Measurements from ENCODE around the gene UQCR10. TPM values are rescaled to one million over a fixed set of nuclear protein-coding genes. Genes with fewer than 3 reads are reported as not detected.

Gene UQCR10
- total RNA-seq, 1 donor from 2014 or later: 59.2 TPM

- H3K27me3 Mint-ChIP-seq (ENCODE audit: low read depth): no peaks in the 10 kb centered on the region
Observed at GRCh38 chr22:29804985-29805384, 37.8 kb downstream of the UQCR10 start.

DNA sequence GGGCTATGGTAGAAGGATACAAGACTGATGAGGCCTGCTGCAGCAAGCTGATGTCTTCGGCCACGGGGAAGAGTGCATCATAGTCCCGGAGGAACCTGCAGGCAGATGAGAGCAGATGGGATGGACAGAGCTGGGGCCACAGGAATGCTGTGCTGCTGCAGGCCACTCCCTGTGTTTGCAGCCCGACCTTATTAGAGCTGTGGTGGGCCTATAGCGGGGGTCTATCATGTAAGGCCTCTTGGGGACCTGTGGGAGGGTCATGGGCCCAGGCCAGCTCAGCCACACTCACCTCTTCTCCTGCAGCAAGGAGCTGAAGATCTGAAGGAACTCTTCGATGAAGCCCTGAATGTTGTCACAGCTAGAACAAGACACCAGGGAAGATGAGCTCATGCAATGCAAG, 39.0 kb downstream of the UQCR10 start:
- H3K36me3 Mint-ChIP-seq (ENCODE audit: low read depth): peaks cover 31% of the 10 kb centered on the region
- no peaks in the 10 kb centered on the region for H3K4me1 Mint-ChIP-seq (ENCODE audit: low read depth)
- no peaks in the 10 kb centered on the region for H3K27me3 Mint-ChIP-seq (ENCODE audit: low read depth)
- H3K9me3 Mint-ChIP-seq (ENCODE audit: low read depth): no peaks in the 10 kb centered on the region
- H3K4me3 Mint-ChIP-seq (ENCODE audit: unreplicated experiment): no peak overlapping the region
- no peak for DNase-seq (ENCODE audit: low spot score)
- H3K27ac Mint-ChIP-seq (ENCODE audit: unreplicated experiment): no peak overlapping the region
- TF ChIP-seq CTCF (IDR thresholded peaks at IDR 0.05): no peak

More at GRCh38 chr22:29804985-29805384, 37.8 kb downstream of the UQCR10 start:
- H3K36me3 Mint-ChIP-seq (ENCODE audit: low read depth): peaks cover 38% of the 10 kb centered on the region
- H3K4me3 Mint-ChIP-seq (ENCODE audit: unreplicated experiment): no peak overlapping the region
- H3K9me3 Mint-ChIP-seq (ENCODE audit: low read depth): no peaks in the 10 kb centered on the region
- H3K4me1 Mint-ChIP-seq (ENCODE audit: low read depth): no peaks in the 10 kb centered on the region
- no peak for TF ChIP-seq CTCF (IDR thresholded peaks at IDR 0.05)
- no peak for DNase-seq (ENCODE audit: low spot score)
- H3K27ac Mint-ChIP-seq (ENCODE audit: unreplicated experiment): no peak overlapping the region

DNA sequence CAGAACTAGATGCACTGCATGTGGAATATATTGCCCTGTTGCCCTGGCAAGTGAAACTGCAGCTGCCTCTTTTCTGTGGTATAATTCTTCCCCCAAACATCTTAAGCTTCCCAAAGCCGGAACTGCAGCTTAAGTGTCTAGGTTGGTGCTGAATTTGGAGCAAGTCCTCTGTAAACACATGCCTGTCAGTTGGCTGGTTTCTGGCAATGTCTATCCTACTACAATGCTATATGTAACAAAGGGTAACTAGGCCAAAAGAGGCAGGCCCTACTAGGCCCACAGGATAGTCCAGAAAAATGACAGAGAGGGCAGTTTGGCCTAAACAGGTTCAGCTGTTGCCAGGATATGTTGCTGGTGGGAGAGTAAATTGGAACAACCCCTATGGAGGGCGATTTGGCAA, 43.0 kb downstream of the UQCR10 start:
- Mint-ChIP-seq H3K36me3 (ENCODE audit: low read depth) (peaks cover 41% of the 10 kb centered on the region), H3K27me3 (ENCODE audit: low read depth) (no peaks in the 10 kb centered on the region), H3K27ac (ENCODE audit: unreplicated experiment) (no peak overlapping the region), H3K9me3 (ENCODE audit: low read depth) (no peaks in the 10 kb centered on the region), H3K4me3 (ENCODE audit: unreplicated experiment) (no peak overlapping the region), H3K4me1 (ENCODE audit: low read depth) (no peaks in the 10 kb centered on the region)
- TF ChIP-seq CTCF (IDR thresholded peaks at IDR 0.05): no peak
- no peak for DNase-seq (ENCODE audit: low spot score)

- Mint-ChIP-seq H3K36me3 (ENCODE audit: low read depth) (peaks cover 37% of the 10 kb centered on the region), H3K9me3 (ENCODE audit: low read depth) (no peaks in the 10 kb centered on the region), H3K27me3 (ENCODE audit: low read depth) (no peaks in the 10 kb centered on the region), H3K27ac (ENCODE audit: unreplicated experiment) (no peak overlapping the region), H3K4me1 (ENCODE audit: low read depth) (no peaks in the 10 kb centered on the region), H3K4me3 (ENCODE audit: unreplicated experiment) (no peak overlapping the region)
- no peak for TF ChIP-seq CTCF (IDR thresholded peaks at IDR 0.05)
- no peak for DNase-seq (ENCODE audit: low spot score)
Observed at GRCh38 chr22:29811377-29811776, 44.2 kb downstream of the UQCR10 start.

GRCh38 chr22:29813126-29813525, 46.0 kb downstream of the UQCR10 start:
- no peak for TF ChIP-seq CTCF (IDR thresholded peaks at IDR 0.05)
- H3K9me3 Mint-ChIP-seq (ENCODE audit: low read depth): no peaks in the 10 kb centered on the region
- peaks cover 33% of the 10 kb centered on the region for H3K36me3 Mint-ChIP-seq (ENCODE audit: low read depth)
- no peaks in the 10 kb centered on the region for H3K27me3 Mint-ChIP-seq (ENCODE audit: low read depth)
- no peak overlapping the region for H3K27ac Mint-ChIP-seq (ENCODE audit: unreplicated experiment)
- no peak for DNase-seq (ENCODE audit: low spot score)
- H3K4me3 Mint-ChIP-seq (ENCODE audit: unreplicated experiment): no peak overlapping the region
- H3K4me1 Mint-ChIP-seq (ENCODE audit: low read depth): no peaks in the 10 kb centered on the region

All from chondrocyte (in vitro differentiated cells).